ENCODE data around the gene SLC2A10. TPM values are rescaled to one million over a fixed set of nuclear protein-coding genes. Genes with fewer than 3 reads are reported as not detected.

SLC2A10 gene
- total RNA-seq, 4 donors from 2014 or later: 33.7 to 53.0 (median 51.1) TPM

GRCh38 chr20:46715292-46715756 lies 5.9 kb downstream of the SLC2A10 start:
- 30 to 33% methylated on average over 4 of the region's 4 CpGs for WGBS, 2 donors
- no peaks in the 10 kb centered on the region for H3K27me3 ChIP-seq
- intact Hi-C loops (cut with DNase I): no loop called here
- no peaks in the 10 kb centered on the region for H3K36me3 ChIP-seq
- TF ChIP-seq CTCF (IDR thresholded peaks at IDR 0.05) (peak in 3 of 6 experiments; percentile 10 to 22 (median 11)), POLR2A (IDR thresholded peaks at IDR 0.05) (no peak)
- H3K27ac ChIP-seq: peak overlapping the region in 2 of 3 donors; percentile 13 to 23
- DNase-seq: peak; percentile 40 to 46
- no peaks in the 10 kb centered on the region for H3K9me3 ChIP-seq
- H3K4me1 ChIP-seq: peaks cover 35 to 66% of the 10 kb centered on the region in 2 donors
- no peak overlapping the region for H3K4me3 ChIP-seq (replicated peaks in 1 of 3)

DNA sequence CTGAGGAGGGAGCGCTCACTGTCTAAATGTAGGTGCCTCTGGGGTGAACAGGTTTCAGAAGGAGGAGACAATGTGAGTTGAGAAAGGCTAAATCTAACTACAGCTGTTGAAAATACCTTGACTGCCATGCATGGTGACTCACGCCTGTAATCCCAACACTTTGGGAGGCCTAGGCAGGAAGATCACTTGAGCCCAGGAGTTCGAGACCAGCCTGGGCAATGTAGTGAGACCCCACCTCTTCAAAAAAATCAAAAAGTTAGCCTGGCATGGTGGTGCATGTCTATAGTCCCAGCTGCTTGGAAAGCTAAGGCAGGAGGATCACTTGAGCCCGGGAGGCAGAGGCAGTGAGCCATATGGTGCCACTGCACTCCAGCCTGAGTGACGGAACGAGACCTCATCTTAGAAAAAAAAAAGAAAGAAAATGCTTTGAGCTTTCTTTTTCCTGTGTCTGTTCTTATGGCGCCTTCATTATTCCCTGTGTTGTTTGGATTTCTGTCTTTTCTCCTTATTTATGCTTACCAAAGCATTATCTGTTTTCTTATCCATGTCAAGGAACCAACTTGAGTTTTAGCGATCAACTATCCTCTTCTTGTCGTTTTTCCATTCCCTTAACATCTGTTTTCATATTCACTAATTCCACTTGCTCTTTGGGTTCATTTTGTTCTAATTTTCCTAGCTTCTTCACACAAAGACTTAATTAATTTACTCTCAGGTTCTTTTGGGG lies 8.5 kb downstream of the SLC2A10 start:
- Histone ChIP-seq H3K9me3 (no peaks in the 10 kb centered on the region), H3K4me1 (peaks cover 16 to 55% of the 10 kb centered on the region in 2 donors), H3K36me3 (no peaks in the 10 kb centered on the region), H3K27me3 (no peaks in the 10 kb centered on the region), H3K27ac (peak overlapping the region; percentile 6 to 65 (median 15)), H3K4me3 (replicated peaks in 1 of 3) (no peak overlapping the region)
- WGBS, 2 donors: 78 to 79% methylated on average over 9 of the region's 9 CpGs
- intact Hi-C loops (cut with DNase I): no loop called here
- peak; percentile 25 to 36 for DNase-seq
- TF ChIP-seq CTCF (IDR thresholded peaks at IDR 0.05): no peak
- no peak for TF ChIP-seq POLR2A (IDR thresholded peaks at IDR 0.05)

DNA sequence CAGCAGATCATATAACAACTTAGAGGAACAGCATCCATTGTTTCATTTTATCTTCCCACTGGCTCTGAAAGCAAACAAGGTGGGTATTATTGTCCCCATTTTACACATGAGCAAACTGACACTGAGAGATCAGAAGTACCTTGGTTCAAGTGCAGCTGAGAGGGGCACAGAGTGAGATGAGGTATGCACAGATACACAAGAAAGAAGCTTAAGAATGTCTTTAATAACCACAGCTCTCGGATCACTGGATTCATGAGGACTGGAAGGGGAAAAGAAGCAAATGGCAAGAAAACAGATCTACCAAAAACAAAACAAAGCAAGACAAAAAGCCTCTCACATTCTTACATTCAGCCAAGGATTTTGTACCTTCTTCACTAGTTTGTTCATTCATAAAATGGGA lies 10.6 kb downstream of the SLC2A10 start:
- 29 to 46% methylated on average over 1 of the region's 1 CpG for WGBS, 2 donors
- DNase-seq: peak; percentile 65 to 72
- intact Hi-C loops (cut with DNase I): no loop called here
- Histone ChIP-seq H3K36me3 (no peaks in the 10 kb centered on the region), H3K4me1 (peaks cover 16 to 45% of the 10 kb centered on the region in 2 donors), H3K4me3 (replicated peaks in 1 of 3) (no peak overlapping the region), H3K27me3 (no peaks in the 10 kb centered on the region), H3K27ac (peak overlapping the region; percentile 27 to 82 (median 67)), H3K9me3 (no peaks in the 10 kb centered on the region)
- TF ChIP-seq CTCF (IDR thresholded peaks at IDR 0.05) (no peak), POLR2A (IDR thresholded peaks at IDR 0.05) (no peak)

- H3K27me3 ChIP-seq: no peaks in the 10 kb centered on the region
- H3K9me3 ChIP-seq: no peaks in the 10 kb centered on the region
- no peak overlapping the region for H3K4me3 ChIP-seq (replicated peaks in 1 of 3)
- peaks cover 0 to 4% of the 10 kb centered on the region in 2 donors for H3K36me3 ChIP-seq
- peaks cover 16 to 37% of the 10 kb centered on the region in 2 donors for H3K4me1 ChIP-seq
- no peak for TF ChIP-seq CTCF (IDR thresholded peaks at IDR 0.05)
- TF ChIP-seq POLR2A (IDR thresholded peaks at IDR 0.05): no peak
- intact Hi-C loops (cut with DNase I): no loop called here
- DNase-seq: no peak
- peak overlapping the region in 2 of 3 donors; percentile 10 to 82 for H3K27ac ChIP-seq
Measured at GRCh38 chr20:46720776-46721425, 11.5 kb downstream of the SLC2A10 start.

DNA sequence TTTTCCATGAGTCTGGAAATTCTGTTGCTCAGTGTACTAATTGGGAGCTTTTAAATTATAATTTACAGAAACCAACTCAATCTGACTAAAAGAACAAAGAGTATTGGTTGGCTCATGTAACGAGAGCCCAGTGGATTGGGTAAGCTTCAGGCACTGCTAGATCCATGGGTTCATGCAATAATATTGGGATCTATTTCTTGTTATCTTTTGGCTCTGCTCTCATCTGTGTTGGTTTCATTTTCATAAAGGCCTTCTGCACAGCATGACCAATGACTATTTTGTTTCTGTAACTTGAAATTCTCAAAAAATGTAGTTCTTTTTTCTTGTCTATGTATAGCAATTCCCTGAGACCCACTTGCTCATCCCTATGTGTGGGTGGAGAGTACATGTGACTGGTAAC lies 12.0 kb downstream of the SLC2A10 start:
- intact Hi-C loops (cut with DNase I): no loop called here
- no peak for TF ChIP-seq CTCF (IDR thresholded peaks at IDR 0.05)
- TF ChIP-seq POLR2A (IDR thresholded peaks at IDR 0.05): no peak
- no peak overlapping the region for H3K27ac ChIP-seq
- 92 to 100% methylated on average over 1 of the region's 1 CpG for WGBS, 2 donors
- no peak overlapping the region for H3K4me3 ChIP-seq (replicated peaks in 1 of 3)
- H3K4me1 ChIP-seq: peaks cover 16 to 37% of the 10 kb centered on the region in 2 donors
- peaks cover 0 to 7% of the 10 kb centered on the region in 2 donors for H3K36me3 ChIP-seq
- no peaks in the 10 kb centered on the region for H3K27me3 ChIP-seq
- no peaks in the 10 kb centered on the region for H3K9me3 ChIP-seq
- DNase-seq: no peak
